ENCODE data around the gene PLIN5.

DNA sequence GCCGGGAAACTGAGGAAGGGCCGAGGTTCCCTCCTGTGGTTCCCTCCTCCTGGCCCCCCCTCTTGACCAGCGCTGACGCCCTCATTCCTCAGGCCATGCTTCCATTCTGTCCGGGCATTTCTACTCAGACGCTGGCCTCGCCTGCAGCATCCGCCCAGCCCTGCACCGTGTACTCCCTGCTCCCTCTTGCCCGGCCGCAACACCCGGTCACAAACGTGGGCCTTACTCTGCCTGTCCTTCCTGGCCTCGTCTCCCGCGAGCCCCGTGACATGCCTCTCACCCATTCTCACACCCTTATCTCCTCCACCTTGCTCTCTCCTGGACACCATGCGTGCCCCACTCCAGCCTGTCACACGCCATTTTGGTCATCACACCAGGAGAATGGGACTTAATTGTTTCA is 51.6 kb downstream of the PLIN5 start:
- TF ChIP-seq EZH2 (IDR thresholded peaks at IDR 0.05) (no peak), RAD21 (IDR thresholded peaks at IDR 0.05; ENCODE audit: low read depth) (no peak)
- TF ChIP-seq, protein P1, sequence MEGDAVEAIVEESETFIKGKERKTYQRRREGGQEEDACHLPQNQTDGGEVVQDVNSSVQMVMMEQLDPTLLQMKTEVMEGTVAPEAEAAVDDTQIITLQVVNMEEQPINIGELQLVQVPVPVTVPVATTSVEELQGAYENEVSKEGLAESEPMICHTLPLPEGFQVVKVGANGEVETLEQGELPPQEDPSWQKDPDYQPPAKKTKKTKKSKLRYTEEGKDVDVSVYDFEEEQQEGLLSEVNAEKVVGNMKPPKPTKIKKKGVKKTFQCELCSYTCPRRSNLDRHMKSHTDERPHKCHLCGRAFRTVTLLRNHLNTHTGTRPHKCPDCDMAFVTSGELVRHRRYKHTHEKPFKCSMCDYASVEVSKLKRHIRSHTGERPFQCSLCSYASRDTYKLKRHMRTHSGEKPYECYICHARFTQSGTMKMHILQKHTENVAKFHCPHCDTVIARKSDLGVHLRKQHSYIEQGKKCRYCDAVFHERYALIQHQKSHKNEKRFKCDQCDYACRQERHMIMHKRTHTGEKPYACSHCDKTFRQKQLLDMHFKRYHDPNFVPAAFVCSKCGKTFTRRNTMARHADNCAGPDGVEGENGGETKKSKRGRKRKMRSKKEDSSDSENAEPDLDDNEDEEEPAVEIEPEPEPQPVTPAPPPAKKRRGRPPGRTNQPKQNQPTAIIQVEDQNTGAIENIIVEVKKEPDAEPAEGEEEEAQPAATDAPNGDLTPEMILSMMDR (IDR thresholded peaks at IDR 0.05 in 2 of 3, conservative IDR thresholded peaks at IDR 0.05 in 1 of 3; ENCODE audit: borderline replicate concordance in 1 of 3, insufficient read depth in 1 of 3, low read depth in 2 of 3, low read length in 2 of 3): no peak

All from HCT116 (cell line).